ENCODE data around the gene IL12RB1. TPM values are rescaled to one million over a fixed set of nuclear protein-coding genes. Genes with fewer than 3 reads are reported as not detected.

The IL12RB1 gene
- total and polyA plus RNA-seq, 2 of the 8 experiments (the other 6 are each of a cell fraction or from before 2014, with no cell fraction given), result 0.03 TPM; not detected in 1

DNA sequence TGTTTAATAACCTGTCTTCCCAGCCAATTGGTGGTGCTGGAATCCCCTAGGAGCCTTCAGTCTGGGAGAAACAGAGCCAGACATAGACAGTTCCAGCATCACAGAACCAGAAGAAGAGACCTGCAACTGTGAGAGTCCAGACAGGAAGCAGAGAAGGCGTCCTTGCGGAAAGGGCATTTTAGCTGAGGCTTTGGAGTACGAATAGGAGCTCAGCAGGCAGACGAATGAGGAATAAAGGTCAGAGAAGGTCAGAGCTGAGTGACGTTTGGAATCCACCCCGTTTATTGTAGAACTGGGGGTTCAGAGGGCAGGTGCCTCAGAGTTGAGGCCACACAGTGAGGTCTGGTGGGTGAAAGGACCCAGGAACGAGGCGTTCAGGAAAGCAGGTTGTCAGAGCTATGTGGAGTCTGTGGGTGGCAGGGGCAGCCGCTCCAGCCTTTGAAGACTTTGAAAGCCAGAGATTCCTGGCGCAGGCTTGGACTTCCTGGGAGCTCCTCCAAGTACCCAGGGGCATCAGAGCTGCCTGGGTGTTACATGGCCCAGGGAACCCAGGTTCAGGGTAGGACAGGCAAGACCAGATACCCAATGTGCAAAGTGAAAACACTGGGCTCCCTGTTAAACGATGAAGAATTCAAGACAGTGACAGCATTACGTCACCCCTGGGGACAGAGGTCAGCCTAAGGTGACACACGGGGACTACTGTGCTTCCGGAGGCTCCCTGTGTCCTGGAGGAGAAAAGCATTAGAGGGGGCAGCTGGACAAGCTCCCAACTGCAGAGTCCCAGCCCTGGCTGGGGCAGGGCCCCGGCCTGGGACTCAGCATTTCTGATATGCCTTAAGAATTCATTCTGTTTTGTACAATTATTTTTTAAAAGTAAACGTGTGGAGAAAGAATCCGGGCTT is 73.3 kb downstream of the IL12RB1 start:
- Histone ChIP-seq H3K4me1 (replicated peaks in 1 of 4; ENCODE audit: control insufficient read depth in 3 of 4, insufficient read depth in 4 of 4, low read length in 3 of 4) (peaks cover 0 to under 1% (median 0%) of the 10 kb centered on the region in 4 experiments; a peak in 2 of 7 replicates), H3K4me2 (ENCODE audit: insufficient read depth in 1 of 2, low read depth in 2 of 2, low read length in 2 of 2) (no peak overlapping the region), H4K20me1 (replicated peaks in 1 of 2; ENCODE audit: control insufficient read depth in 1 of 2, insufficient read depth in 2 of 2, low read length in 2 of 2) (no peaks in the 10 kb centered on the region), H3K14ac (ENCODE audit: insufficient read length) (no peak overlapping the region), H3K9ac (replicated peaks in 1 of 4; ENCODE audit: extremely low read depth in 1 of 4, low read depth in 3 of 4, low read length in 3 of 4) (no peak overlapping the region), H2BK20ac (ENCODE audit: low read length) (no peak overlapping the region), H3K23ac (ENCODE audit: insufficient read length) (no peak overlapping the region), H3K9me3 (ENCODE audit: insufficient read depth in 2 of 2, low read depth in 1 of 2, low read length in 1 of 2) (no peaks in the 10 kb centered on the region), H3K18ac (ENCODE audit: extremely low read depth, low read length) (no peak overlapping the region), H2BK15ac (ENCODE audit: low read length) (no peak overlapping the region), H2AFZ (ENCODE audit: low read length) (no peak overlapping the region), H3K27me3 (replicated peaks in 1 of 4; ENCODE audit: control insufficient read depth in 3 of 4, extremely low read depth in 1 of 4, insufficient read depth in 3 of 4, low read length in 3 of 4) (no peaks in the 10 kb centered on the region; a peak in 1 of 7 replicates), H3K4me3 (ENCODE audit: extremely low read depth in 1 of 4, insufficient read depth in 2 of 4, low read depth in 3 of 4, low read length in 4 of 4) (no peak overlapping the region), H2AK5ac (ENCODE audit: low read depth, low read length) (no peak overlapping the region), H3K56ac (replicated peaks; ENCODE audit: insufficient read length, low read depth, low read length) (no peak overlapping the region), H2BK5ac (ENCODE audit: low read depth, low read length) (no peak overlapping the region), H3K23me2 (ENCODE audit: low read depth, low read length) (no peaks in the 10 kb centered on the region), H4K5ac (ENCODE audit: insufficient read length, low read depth, low read length) (no peak overlapping the region), H4K91ac (replicated peaks; ENCODE audit: insufficient read length, low read length) (no peak overlapping the region), H3K27ac (ENCODE audit: low read depth, low read length) (no peak overlapping the region), H3K79me1 (ENCODE audit: low read depth, low read length) (no peaks in the 10 kb centered on the region), H3K79me2 (ENCODE audit: control insufficient read depth in 1 of 2, insufficient read depth in 2 of 2, low read length in 2 of 2) (no peaks in the 10 kb centered on the region), H4K8ac (ENCODE audit: extremely low read depth, insufficient read depth, low read length) (no peak overlapping the region), H2BK120ac (replicated peaks; ENCODE audit: low read depth, low read length) (no peak overlapping the region), H3K36me3 (ENCODE audit: control insufficient read depth in 2 of 4, insufficient read depth in 4 of 4, low read length in 3 of 4) (peaks cover 0 to 2% (median 0%) of the 10 kb centered on the region in 4 experiments; a peak in 1 of 8 replicates), H2BK12ac (ENCODE audit: low read depth, low read length) (no peak overlapping the region), H3K4ac (replicated peaks; ENCODE audit: insufficient read length, low read depth, low read length) (no peak overlapping the region)
- POLR2A ChIA-PET (ENCODE audit: partially characterized antibody), result no interaction called here
- DNase-seq (ENCODE audit: low read depth in 1 of 2, low spot score in 2 of 2) (no peak), FAIRE-seq (no peak)
- CTCF ChIA-PET (ENCODE audit: partially characterized antibody), result interaction anchor here (0.8 to 1.1 kb wide), 4 partner anchors 10 to 48 kb away, joined by 3 to 4 read pairs (median 3); no protein-coding TSS in a partner anchor
- WGBS, 2 experiments (ENCODE audit: extremely low coverage in 1 of 2, insufficient coverage in 1 of 2, insufficient read length in 1 of 2, insufficient replicate concordance in 2 of 2, low coverage in 1 of 2, low lambda C conversion rate in 2 of 2, missing lambda C conversion rate in 1 of 2), result 82% methylated on average over 17 of the region's 17 CpGs; no CpG with 5 or more reads in 1 of the 2 experiments
- TF ChIP-seq KDM4A (IDR thresholded peaks at IDR 0.05; ENCODE audit: low read depth, low read length, severe bottlenecking) (no peak), SP2 (IDR thresholded peaks at IDR 0.05; ENCODE audit: low read length) (no peak), SIN3A (conservative IDR thresholded peaks at IDR 0.05 in 1 of 2, IDR thresholded peaks at IDR 0.05 in 1 of 2; ENCODE audit: low read depth in 1 of 2, low read length in 2 of 2) (no peak), MAFK (IDR thresholded peaks at IDR 0.05; ENCODE audit: low read depth, low read length) (no peak), JUND (IDR thresholded peaks at IDR 0.05; ENCODE audit: low read length) (no peak), RNF2 (IDR thresholded peaks at IDR 0.05; ENCODE audit: borderline replicate concordance, low read depth, low read length, missing control alignments, poor library complexity, severe bottlenecking) (no peak), FOSL1 (IDR thresholded peaks at IDR 0.05; ENCODE audit: insufficient read depth, low read depth, low read length) (no peak), GABPA (IDR thresholded peaks at IDR 0.05; ENCODE audit: borderline replicate concordance, insufficient read depth, low read length) (no peak), CHD2 (IDR thresholded peaks at IDR 0.05; ENCODE audit: low read length) (no peak)
- TF ChIP-seq, protein P1, sequence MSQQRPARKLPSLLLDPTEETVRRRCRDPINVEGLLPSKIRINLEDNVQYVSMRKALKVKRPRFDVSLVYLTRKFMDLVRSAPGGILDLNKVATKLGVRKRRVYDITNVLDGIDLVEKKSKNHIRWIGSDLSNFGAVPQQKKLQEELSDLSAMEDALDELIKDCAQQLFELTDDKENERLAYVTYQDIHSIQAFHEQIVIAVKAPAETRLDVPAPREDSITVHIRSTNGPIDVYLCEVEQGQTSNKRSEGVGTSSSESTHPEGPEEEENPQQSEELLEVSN (IDR thresholded peaks at IDR 0.05), result no peak
